Dedifferentiated amniotic fluid mesenchymal stem cell (primary cell): ENCODE measurements around the gene SLC25A45.

Experiments used
- DNase-seq: peaks from one replicate; pipeline ENCODE4 v3.0.0-alpha.2; 2016; ENCODE audit errors: extremely low spot score

The SLC25A45 gene

GRCh38 chr11:65404638-65405339 lies 22.3 kb upstream of the SLC25A45 start:
- no peak for DNase-seq

DNA sequence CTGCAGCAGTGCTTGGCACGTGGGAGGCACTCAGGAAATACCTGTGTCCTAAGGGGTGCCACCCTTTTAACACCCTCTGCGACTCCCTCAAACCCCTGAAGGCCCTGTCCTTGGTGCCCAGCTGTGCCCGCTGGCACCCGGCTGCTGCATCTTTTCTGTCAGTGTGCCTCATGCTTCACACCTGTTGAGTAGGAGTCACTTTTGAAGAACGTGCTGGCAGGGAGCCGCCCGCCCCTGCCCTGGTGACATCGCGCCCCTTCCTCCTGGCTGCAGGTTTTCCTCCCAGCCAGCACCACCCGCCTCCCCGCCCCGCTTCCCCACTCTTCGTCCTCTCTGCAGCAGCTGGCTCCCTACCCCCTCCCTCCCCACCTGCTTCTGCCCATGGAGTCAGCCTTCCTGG lies 21.8 kb upstream of the SLC25A45 start:
- no peak for DNase-seq

DNA sequence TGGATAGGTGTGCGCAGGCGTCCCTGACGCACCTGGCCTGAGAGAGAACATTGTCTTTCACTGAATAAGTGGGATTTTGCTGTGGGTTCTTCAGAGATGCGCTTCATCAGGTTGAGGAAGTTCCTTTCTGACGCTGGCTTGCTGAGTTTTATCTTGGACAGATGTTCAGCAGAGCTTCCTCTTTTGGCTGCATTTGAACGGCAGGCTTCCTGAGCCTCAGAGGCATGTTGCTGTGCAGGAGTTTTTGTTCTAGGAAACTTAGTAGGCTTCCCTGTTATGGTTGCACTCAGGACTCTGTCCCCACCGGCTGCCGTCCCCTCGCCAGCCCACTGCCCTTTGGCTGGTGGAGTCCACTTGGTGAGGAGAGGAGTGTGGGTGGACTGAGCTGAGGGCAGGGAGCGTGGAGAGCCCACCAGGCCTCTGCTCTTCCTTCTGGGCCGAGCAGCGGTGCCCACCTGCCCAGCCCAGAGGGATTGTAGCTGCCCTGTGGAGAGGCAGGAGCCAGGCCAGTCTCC lies 21.2 kb upstream of the SLC25A45 start:
- DNase-seq: no peak

DNA sequence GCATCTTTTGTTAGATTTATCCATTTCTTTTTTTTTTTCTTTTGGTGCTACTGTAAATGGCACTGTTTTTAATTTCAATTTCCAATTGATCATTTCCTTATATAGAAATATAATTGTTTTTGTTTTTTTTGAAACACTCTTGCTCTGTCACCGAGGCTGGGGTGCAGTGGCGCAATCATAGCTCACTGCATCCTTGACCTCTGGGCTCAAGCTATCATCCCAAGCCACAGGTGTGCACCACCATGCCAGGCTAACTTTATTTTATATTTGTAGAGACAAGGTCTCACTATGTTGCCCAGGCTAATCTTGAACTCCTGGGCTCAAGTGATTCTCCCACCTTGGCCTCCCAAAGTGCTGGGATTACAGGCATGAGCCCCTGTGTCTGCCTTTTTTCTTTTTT lies 20.3 kb upstream of the SLC25A45 start:
- no peak for DNase-seq

DNA sequence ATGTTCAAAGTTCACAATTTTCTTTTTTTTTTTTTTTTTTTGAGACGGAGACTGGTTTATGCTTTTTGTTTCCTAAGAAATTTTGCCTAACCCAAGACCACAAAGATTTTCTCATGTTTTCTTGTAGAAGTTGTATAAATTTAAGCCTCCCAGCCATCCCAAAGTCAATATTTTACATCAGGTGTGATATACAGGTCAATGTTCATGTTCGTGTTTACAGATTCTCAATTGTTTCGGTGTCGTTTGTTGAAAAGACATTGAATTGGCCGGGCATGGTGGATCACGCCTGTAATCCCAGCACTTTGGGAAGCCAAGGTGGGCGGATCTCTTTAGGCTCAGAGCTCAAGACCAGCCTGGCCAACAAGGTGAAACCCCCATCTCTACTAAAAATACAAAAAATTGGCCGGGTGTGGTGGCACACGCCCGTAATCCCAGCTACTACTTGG lies 19.4 kb upstream of the SLC25A45 start:
- DNase-seq: no peak

GRCh38 chr11:65401073-65401802 lies 18.8 kb upstream of the SLC25A45 start:
- no peak for DNase-seq

GRCh38 chr11:65400307-65401072 lies 18.0 kb upstream of the SLC25A45 start:
- no peak for DNase-seq

GRCh38 chr11:65399845-65400244 lies 17.4 kb upstream of the SLC25A45 start:
- no peak for DNase-seq

GRCh38 chr11:65399249-65399648 lies 16.8 kb upstream of the SLC25A45 start:
- no peak for DNase-seq

DNA sequence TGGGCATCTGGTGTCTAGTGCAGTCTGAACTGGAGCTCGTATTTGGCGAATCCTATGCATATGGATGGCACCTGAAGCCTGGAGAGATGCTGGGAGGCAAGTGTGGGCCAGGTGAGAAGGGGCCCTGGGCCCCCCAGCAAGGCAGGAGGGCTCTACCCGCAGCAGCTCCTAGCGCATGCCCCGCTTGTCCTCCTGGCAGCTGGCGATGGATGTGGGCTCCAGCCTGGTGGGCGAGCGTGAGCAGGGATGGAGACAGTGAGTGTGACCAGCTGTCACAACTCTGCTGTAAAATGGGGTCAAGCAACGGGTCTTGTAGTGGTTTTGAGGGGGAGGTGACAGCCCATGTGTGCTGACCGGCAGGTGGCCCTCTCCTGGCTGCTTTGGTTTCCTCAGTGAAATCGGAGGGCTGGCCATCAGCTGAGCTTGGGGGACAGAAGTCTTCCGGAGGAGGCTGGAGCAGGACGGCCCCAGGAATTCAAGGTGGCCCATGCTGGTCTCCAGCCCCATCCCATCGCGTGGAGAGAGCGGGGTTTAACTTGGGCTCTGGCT lies 16.0 kb upstream of the SLC25A45 start:
- DNase-seq: no peak

DNA sequence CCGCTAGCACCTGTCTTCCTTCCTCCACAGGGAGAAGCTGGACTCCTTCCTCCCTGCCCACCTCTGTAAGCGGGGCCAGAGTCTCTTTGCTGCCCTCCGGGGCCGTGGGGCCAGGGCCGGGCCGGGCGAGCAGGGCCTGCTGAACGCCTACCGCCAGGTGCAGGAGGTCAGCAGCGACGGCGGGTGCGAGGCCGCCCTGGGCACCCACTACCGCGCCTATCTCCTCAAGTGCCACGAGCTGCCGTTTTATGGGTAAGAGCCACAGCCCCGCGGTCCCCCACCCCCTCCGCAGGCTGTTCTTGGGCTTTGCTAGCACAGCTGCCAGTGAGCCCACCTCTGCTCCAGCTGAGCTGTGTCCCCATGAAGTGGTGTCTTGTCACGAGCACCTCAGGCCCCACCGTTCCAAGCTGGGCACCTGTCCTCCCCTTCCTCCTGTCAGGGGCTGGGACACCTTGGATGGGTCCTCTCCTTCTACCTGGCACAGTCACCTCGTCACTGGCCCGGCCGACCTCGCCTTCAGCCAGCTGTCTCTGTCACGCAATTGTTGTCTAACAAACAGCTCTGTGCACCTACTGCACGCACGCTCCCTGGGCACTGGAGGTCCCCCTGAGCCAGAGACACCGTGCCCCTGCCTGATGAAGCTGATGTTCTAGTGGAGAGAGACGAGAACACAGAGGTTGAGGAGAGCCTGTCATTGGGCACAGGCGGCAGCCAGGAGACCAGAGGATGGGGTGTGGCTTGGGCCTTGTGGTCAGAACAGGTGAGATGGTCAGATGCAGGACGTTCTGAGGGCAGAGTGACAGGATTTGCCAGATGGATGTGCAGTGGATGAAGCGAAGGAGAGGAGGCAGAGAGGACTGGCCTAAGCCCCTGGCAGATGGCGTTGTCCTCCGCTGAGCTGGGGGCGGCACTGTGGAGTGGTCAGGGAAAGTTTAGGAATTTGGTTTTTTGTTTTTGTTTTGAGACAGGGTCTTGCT lies 14.6 kb upstream of the SLC25A45 start:
- no peak for DNase-seq

GRCh38 chr11:65395961-65396530 lies 13.6 kb upstream of the SLC25A45 start:
- DNase-seq: no peak

DNA sequence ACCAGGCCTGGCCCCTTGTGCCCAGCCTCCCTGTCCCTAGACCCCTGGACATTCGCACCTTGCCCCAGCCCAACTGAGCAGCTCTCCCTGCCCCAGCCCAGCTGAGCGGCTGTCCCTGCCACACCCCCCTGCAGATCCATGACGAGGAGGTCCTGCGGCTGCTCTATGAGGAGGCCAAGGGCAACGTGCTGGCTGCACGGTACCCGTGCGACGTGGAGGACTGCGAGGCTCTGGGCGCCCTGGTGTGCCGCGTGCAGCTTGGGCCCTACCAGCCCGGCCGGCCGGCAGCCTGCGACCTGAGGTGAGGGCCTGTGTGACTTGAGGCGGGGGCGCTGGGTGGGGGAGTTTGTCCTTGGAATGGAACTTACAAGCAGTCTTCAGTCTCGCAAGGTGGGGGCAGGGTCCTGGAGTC lies 11.7 kb upstream of the SLC25A45 start:
- DNase-seq: no peak

- DNase-seq: no peak
These were observed 11.2 kb upstream of the SLC25A45 start for GRCh38 chr11:65393513-65394079.

- DNase-seq: no peak
These were observed 10.5 kb upstream of the SLC25A45 start for GRCh38 chr11:65392899-65393298.

GRCh38 chr11:65392186-65392829 lies 9.9 kb upstream of the SLC25A45 start:
- DNase-seq: no peak

DNA sequence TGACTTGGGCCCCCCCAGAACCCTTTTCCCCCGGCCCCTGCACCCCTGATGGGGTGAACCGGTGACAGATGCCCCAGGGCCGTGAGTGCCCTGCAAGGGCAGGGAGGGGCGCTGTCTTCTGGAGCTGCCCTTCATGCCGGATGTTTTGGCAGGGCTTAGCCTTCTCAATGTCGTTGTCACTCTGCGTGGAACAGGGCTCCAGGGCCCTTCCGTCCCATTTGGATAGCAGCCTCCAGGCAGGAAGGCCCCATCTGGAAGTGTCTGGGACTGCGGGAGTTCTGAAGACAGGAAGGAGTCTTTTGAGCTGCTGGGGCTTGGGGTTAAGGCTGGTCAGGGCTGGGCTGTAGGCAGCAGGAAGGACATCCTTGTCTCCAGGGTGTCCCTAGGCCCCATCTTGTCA lies 8.6 kb upstream of the SLC25A45 start:
- DNase-seq: no peak

DNA sequence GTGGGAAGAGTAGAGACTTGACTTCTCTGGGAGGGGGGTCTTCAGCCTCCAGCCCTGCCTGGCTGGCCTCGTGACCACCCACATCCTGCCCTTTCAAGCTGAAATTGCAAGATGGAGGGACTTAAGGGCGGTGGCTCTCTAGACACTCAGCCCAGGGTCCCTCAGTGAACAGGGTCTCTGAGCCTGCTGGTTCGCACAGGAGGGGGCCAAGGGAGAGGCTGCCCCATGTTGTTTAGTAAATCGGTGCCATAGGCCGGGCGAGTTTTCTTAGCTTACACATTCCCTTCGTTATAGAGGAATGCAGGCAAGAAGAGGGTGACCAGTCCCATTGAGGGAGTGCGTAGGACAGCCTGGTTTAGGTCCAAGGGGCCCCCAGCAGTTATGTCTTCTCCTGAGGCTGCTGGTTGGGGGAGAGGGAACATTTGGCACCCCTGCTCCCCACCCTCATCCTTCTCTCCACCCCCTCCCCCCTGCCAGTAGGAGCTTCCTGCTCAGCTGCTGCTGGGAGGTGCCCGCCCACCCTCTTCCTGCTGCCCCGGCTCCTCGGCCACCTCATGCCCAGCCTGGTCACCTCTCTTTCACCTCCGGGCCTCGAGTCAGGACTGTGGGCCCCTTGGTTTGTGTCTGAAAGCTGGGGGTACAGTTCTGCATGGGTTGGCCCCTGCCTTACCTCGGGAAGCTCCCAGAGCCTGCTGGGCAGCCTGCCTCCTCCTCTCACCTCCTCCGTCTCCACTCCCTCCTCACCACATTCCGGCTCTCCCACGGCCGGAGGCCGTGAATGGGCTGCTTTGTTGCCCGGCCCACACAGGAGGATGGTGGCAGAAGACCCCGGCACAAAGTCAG lies 7.9 kb upstream of the SLC25A45 start:
- DNase-seq: no peak
